K562 (cell line): ENCODE measurements around the gene ADAM19. TPM values are rescaled to one million over a fixed set of nuclear protein-coding genes. Genes with fewer than 3 reads are reported as not detected.

Experiments used
- ATAC-seq: fragments of 200-7000 bp; cut with Tn5 transposase; 3 replicates; pipeline ENCODE4 v1.9.1; 2020; ENCODE audit warnings: moderate library complexity
- BruUV-seq: library from RNA; stranded (reverse); fragments of 400-500 nt; replicated peaks from 2 replicates; lab custom pipeline; 2021; lab: Mats Ljungman, UMichigan
- CTCF ChIA-PET: fragments of 300-600 bp; formaldehyde crosslinking; extraction: SDS; loops from one replicate; lab custom pipeline; 2021; ENCODE audit warnings: low intra/inter-chr PET ratio; lab: Yijun Ruan, JAX
- POLR2A ChIA-PET: fragments of 300-600, 350-650 bp; sonication (Branson Sonifier 250); formaldehyde crosslinking; extraction: SDS; loops from one replicate; lab custom pipeline; 2021; ENCODE audit warnings: antibody characterized with exemption, inconsistent platforms; lab: Yijun Ruan, JAX
- DNase-seq, 4 experiments: peaks; one replicate each; pipeline versions ENCODE4 v3.0.0 to v3.0.0-alpha.2; 2011 to 2018; ENCODE audit warnings: low spot score in 3 of 4, mixed read lengths in 3 of 4; ENCODE audit errors: extremely low read depth in 1 of 4
- FAIRE-seq: peaks from 2 replicates; lab custom pipeline; 2011; peaks lifted over from hg19 to GRCh38; lab: Jason Lieb, UNC
- H2AFZ ChIP-seq: 2 replicates; pipeline ENCODE4 v1.6.0; 2011; ENCODE audit warnings: low read depth, low read length, control low read depth, inconsistent platforms
- H3K27ac ChIP-seq: fragments of 200-600 bp; 3 replicates; pipeline ENCODE4 v1.8.0; 2011; ENCODE audit warnings: low read depth, mild to moderate bottlenecking, control low read depth, inconsistent platforms, low read length, moderate library complexity, mixed read lengths; ENCODE audit errors: extremely low read depth
- H3K27me3 ChIP-seq, 2 experiments: fragments of 300-600 bp in 1 of 2; 2 replicates in 1 of 2; 3 replicates in 1 of 2; pipeline versions ENCODE4 v1.6.0 to v1.8.0; 2011; ENCODE audit warnings: inconsistent platforms in 2 of 2, low read length in 2 of 2, mild to moderate bottlenecking in 1 of 2, mixed read lengths in 1 of 2, moderate library complexity in 1 of 2; ENCODE audit not compliant: control insufficient read depth in 2 of 2, insufficient read depth in 2 of 2
- H3K36me3 ChIP-seq: fragments of 300-600 bp; 3 replicates; pipeline ENCODE4 v1.8.0; 2011; ENCODE audit warnings: mild to moderate bottlenecking, low read length, inconsistent platforms; ENCODE audit not compliant: control insufficient read depth, insufficient read depth
- H3K4me1 ChIP-seq, 2 experiments: fragments of 200-600 bp in 1 of 2; replicated peaks in 1 of 2; 2 replicates in 1 of 2; 3 replicates in 1 of 2; pipeline versions ENCODE4 v1.5.1 to v1.8.0; 2011; ENCODE audit warnings: inconsistent platforms in 2 of 2, low read length in 2 of 2, mild to moderate bottlenecking in 1 of 2, mixed read lengths in 1 of 2, moderate library complexity in 1 of 2; ENCODE audit not compliant: control insufficient read depth in 2 of 2, insufficient read depth in 2 of 2
- H3K4me2 ChIP-seq: 2 replicates; pipeline ENCODE4 v1.6.1; 2011; ENCODE audit warnings: low read length, control low read depth, inconsistent platforms, mixed read lengths; ENCODE audit not compliant: insufficient read depth
- H3K4me3 ChIP-seq: fragments of 200-600 bp; sonication (generic), shearing (Covaris generic); 2 replicates; pipeline ENCODE4 v1.5.1; 2016; ENCODE audit warnings: control low read depth, inconsistent platforms
- H3K79me2 ChIP-seq: fragments of 200-600 bp; 3 replicates; pipeline ENCODE4 v1.8.0; 2011; ENCODE audit warnings: low read length, inconsistent platforms; ENCODE audit not compliant: control insufficient read depth, insufficient read depth
- H3K9ac ChIP-seq, 2 experiments: 2 replicates each; pipeline versions ENCODE4 v1.6.0 to v1.6.1; 2011; ENCODE audit warnings: low read depth in 2 of 2, low read length in 2 of 2, control low read depth in 1 of 2, inconsistent platforms in 1 of 2, mild to moderate bottlenecking in 1 of 2, mixed read lengths in 1 of 2; ENCODE audit not compliant: insufficient read depth in 1 of 2
- H3K9me1 ChIP-seq: one replicate; pipeline ENCODE4 v1.6.0; 2011; ENCODE audit warnings: inconsistent platforms, mild to moderate bottlenecking, low read length, moderate library complexity; ENCODE audit not compliant: control insufficient read depth, insufficient read depth
- H3K9me3 ChIP-seq: replicated peaks from 2 replicates; pipeline ENCODE4 v1.5.1; 2011; ENCODE audit warnings: low read depth, low read length, inconsistent platforms; ENCODE audit not compliant: control insufficient read depth, insufficient read depth
- H4K20me1 ChIP-seq: replicated peaks from 2 replicates; pipeline ENCODE4 v1.6.1; 2011; ENCODE audit warnings: low read length, inconsistent platforms, mixed read lengths; ENCODE audit not compliant: control insufficient read depth, insufficient read depth
- FOXA3 ChIP-seq, 2 experiments: fragments of 450-650 bp in 1 of 2; sonication (generic) in 1 of 2; formaldehyde crosslinking; IDR thresholded peaks in 1 of 2; conservative IDR thresholded peaks in 1 of 2; 2 replicates each; pipeline versions ENCODE4 v1.4.0 to v1.8.0; 2020 to 2022; ENCODE audit warnings: mild to moderate bottlenecking in 2 of 2, missing genetic modification reagents in 1 of 2
- RBM34 ChIP-seq: fragments of 200-400 bp; formaldehyde crosslinking; IDR thresholded peaks from 2 replicates; pipeline ENCODE4 v1.6.1; 2018; ENCODE audit warnings: low read length, borderline replicate concordance; ENCODE audit not compliant: insufficient read depth
- WGBS: fragments of 100-300 bp; shearing (Covaris generic); methylation state at CpG from one replicate; pipeline ENCODE4 v1.1.6; 2016; ENCODE audit warnings: low coverage, mixed read lengths; ENCODE audit not compliant: insufficient coverage; ENCODE audit errors: missing lambda C conversion rate; 5-methylcytosine and 5-hydroxymethylcytosine counted together
- in situ Hi-C: fragments of 300-500 bp; cut with MboI; formaldehyde crosslinking; loops from 4 replicates; pipeline ENCODE4 v1.15.0; 2018; ENCODE audit warnings: inconsistent platforms, mixed read lengths
- intact Hi-C: fragments of 100-400 bp; cut with micrococcal nuclease; formaldehyde crosslinking; loops from 2 replicates; pipeline ENCODE4 v1.14.2; 2022
- polyA plus RNA-seq, 8 experiments: library from polyadenylated mRNA; depleted of rRNA in 4 of 8; stranded (reverse) in 5 of 8; unstranded in 3 of 8; fragments of >200 nt; fragmentation: Nextera tagmentation in 2 of 8; fragmentation: Illumina TruSeq in 1 of 8; extraction: Ambion mirVana in 2 of 8; extraction: Trizol in 1 of 8; gene quantifications; 2 replicates each; pipeline versions ENCODE4 v1.2.1 to v1.2.3, GENCODE V29; 2011 to 2014; ENCODE audit warnings: inconsistent platforms in 1 of 8, missing spikeins in 1 of 8
- total RNA-seq, 7 experiments: library from RNA; depleted of rRNA in 6 of 7; stranded (reverse); fragments of >200 nt in 6 of 7; fragmentation: Illumina TruSeq in 2 of 7; extraction: Trizol in 2 of 7; gene quantifications; 2 replicates each; pipeline versions ENCODE4 v1.2.1 to v1.2.3, GENCODE V29; 2011 to 2021; ENCODE audit warnings: low replicate concordance in 1 of 7
- TF ChIP-seq, protein P1 (sequence below): fragments of 250-450 bp; sonication (Bioruptor Pico); IDR thresholded peaks from 2 replicates; pipeline ENCODE4 v1.5.0; 2020; ENCODE audit warnings: mild to moderate bottlenecking

Gene ADAM19
- total and polyA plus RNA-seq, 9 of the 15 experiments (the other 6 are each of a cell fraction or from before 2014, with no cell fraction given) = 0.11 to 1.1 (median 0.43) TPM

GRCh38 chr5:157479612-157480510, 95.7 kb downstream of the ADAM19 start (continued):
- TF ChIP-seq, protein P1, sequence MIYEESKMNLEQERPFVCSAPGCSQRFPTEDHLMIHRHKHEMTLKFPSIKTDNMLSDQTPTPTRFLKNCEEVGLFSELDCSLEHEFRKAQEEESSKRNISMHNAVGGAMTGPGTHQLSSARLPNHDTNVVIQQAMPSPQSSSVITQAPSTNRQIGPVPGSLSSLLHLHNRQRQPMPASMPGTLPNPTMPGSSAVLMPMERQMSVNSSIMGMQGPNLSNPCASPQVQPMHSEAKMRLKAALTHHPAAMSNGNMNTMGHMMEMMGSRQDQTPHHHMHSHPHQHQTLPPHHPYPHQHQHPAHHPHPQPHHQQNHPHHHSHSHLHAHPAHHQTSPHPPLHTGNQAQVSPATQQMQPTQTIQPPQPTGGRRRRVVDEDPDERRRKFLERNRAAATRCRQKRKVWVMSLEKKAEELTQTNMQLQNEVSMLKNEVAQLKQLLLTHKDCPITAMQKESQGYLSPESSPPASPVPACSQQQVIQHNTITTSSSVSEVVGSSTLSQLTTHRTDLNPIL (CRISPR knock-in tag) = no peak

DNA sequence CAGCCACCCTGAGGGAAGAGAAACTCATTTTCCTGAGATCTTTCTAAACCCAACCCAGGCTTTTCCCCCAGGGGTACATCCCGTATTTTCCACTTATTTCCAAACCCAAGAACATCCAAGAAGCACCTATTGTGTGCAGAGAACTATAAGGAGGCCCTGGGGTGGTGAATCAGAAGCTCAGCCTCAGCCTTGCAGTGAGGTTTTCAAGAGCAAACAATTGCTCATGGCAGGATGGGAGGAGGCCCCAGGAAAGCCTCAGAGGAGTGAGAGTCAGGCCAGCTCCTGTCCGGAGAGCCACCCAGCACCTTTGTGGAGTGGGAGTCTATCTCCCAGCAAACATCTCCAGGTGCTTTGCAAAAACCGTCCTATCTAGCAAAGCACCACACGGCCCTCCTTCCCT, 96.4 kb downstream of the ADAM19 start:
- Histone ChIP-seq H4K20me1 (no peaks in the 10 kb centered on the region), H3K9ac (no peak overlapping the region), H3K4me3 (no peak overlapping the region), H3K9me3 (no peaks in the 10 kb centered on the region), H3K79me2 (no peaks in the 10 kb centered on the region), H3K9me1 (no peaks in the 10 kb centered on the region), H3K27ac (no peak overlapping the region), H2AFZ (no peak overlapping the region), H3K4me2 (no peak overlapping the region), H3K27me3 (peaks cover 0 to 25% of the 10 kb centered on the region in 2 experiments; a peak in 3 of 5 replicates), H3K36me3 (no peaks in the 10 kb centered on the region), H3K4me1 (no peaks in the 10 kb centered on the region; a peak in 1 of 5 replicates)
- in situ Hi-C loops (loop anchor here (5.0 to 10.0 kb wide), 2 partner anchors 137 to 234 kb away; no protein-coding TSS in a partner anchor), intact Hi-C loops (loop anchor here (5.0 kb wide), 3 partner anchors 227 to 263 kb away; partner anchors contain the start of gene LSM11)
- TF ChIP-seq FOXA3 (CRISPR knock-in tag; conservative IDR thresholded peaks at IDR 0.05 in 1 of 2, IDR thresholded peaks at IDR 0.05 in 1 of 2) = no peak
- no peak for TF ChIP-seq RBM34
- no peak for ATAC-seq
- ChIA-PET POLR2A (interaction anchor here (0.7 to 1.0 kb wide), 3 partner anchors 20 to 151 kb away, joined by 3 read pairs; no protein-coding TSS in a partner anchor), CTCF (interaction anchor here (0.8 kb wide), 1 partner anchor 47 kb away, joined by 3 read pairs; no protein-coding TSS in a partner anchor)
- no peak for FAIRE-seq
- no TSS peak for BruUV-seq
- no peak for DNase-seq
- WGBS = 1% methylated on average over 4 of the region's 4 CpGs
